ENCODE measurements around the gene DLGAP1.

The DLGAP1 gene

GRCh38 chr18:3874125-3874524 lies 581.0 kb downstream of the DLGAP1 start:
- TF ChIP-seq EZH2phosphoT487 (conservative IDR thresholded peaks at IDR 0.05; ENCODE audit: low read length) (no peak), CTCF (IDR thresholded peaks at IDR 0.05; ENCODE audit: insufficient read depth, low read length, poor library complexity, severe bottlenecking) (no peak)
- no peaks in the 10 kb centered on the region for H3K36me3 ChIP-seq (ENCODE audit: low read length)
- no peak overlapping the region for H2AFZ ChIP-seq (ENCODE audit: low read depth, low read length, severe bottlenecking)
- H3F3A ChIP-seq (ENCODE audit: insufficient read depth) = no peaks in the 10 kb centered on the region
- no peaks in the 10 kb centered on the region for H3K9me3 ChIP-seq (ENCODE audit: insufficient read depth, low read length)
- no peaks in the 10 kb centered on the region for H3K79me2 ChIP-seq (ENCODE audit: insufficient read depth, low read length)
- no peaks in the 10 kb centered on the region for H3K27me3 ChIP-seq (ENCODE audit: low read length)
- H3K4me2 ChIP-seq (ENCODE audit: low read depth, low read length, poor library complexity, severe bottlenecking) = no peak overlapping the region
- H3K9me2 ChIP-seq (replicated peaks; ENCODE audit: insufficient read depth, low read length) = no peaks in the 10 kb centered on the region
- H3K9ac ChIP-seq (ENCODE audit: low read length) = no peak overlapping the region
- H4K20me1 ChIP-seq (ENCODE audit: low read depth, low read length) = no peaks in the 10 kb centered on the region
- H3K4me3 ChIP-seq (ENCODE audit: insufficient read depth, low read length, poor library complexity, severe bottlenecking) = no peak overlapping the region
- H3K27ac ChIP-seq (ENCODE audit: low read depth, low read length) = no peak overlapping the region

GRCh38 chr18:3873698-3874097 lies 581.4 kb downstream of the DLGAP1 start:
- no peaks in the 10 kb centered on the region for H3K79me2 ChIP-seq (ENCODE audit: insufficient read depth, low read length)
- no peak overlapping the region for H3K9ac ChIP-seq (ENCODE audit: low read length)
- H3K27me3 ChIP-seq (ENCODE audit: low read length) = no peaks in the 10 kb centered on the region
- no peaks in the 10 kb centered on the region for H3F3A ChIP-seq (ENCODE audit: insufficient read depth)
- no peaks in the 10 kb centered on the region for H3K36me3 ChIP-seq (ENCODE audit: low read length)
- H2AFZ ChIP-seq (ENCODE audit: low read depth, low read length, severe bottlenecking) = no peak overlapping the region
- H3K27ac ChIP-seq (ENCODE audit: low read depth, low read length) = no peak overlapping the region
- no peak for TF ChIP-seq CTCF (IDR thresholded peaks at IDR 0.05; ENCODE audit: insufficient read depth, low read length, poor library complexity, severe bottlenecking)
- TF ChIP-seq EZH2phosphoT487 (conservative IDR thresholded peaks at IDR 0.05; ENCODE audit: low read length) = no peak
- no peak overlapping the region for H3K4me2 ChIP-seq (ENCODE audit: low read depth, low read length, poor library complexity, severe bottlenecking)
- no peaks in the 10 kb centered on the region for H4K20me1 ChIP-seq (ENCODE audit: low read depth, low read length)
- no peaks in the 10 kb centered on the region for H3K9me2 ChIP-seq (replicated peaks; ENCODE audit: insufficient read depth, low read length)
- no peak overlapping the region for H3K4me3 ChIP-seq (ENCODE audit: insufficient read depth, low read length, poor library complexity, severe bottlenecking)
- no peaks in the 10 kb centered on the region for H3K9me3 ChIP-seq (ENCODE audit: insufficient read depth, low read length)

- H3K27ac ChIP-seq (ENCODE audit: low read depth, low read length) = no peak overlapping the region
- no peaks in the 10 kb centered on the region for H3K79me2 ChIP-seq (ENCODE audit: insufficient read depth, low read length)
- no peaks in the 10 kb centered on the region for H3F3A ChIP-seq (ENCODE audit: insufficient read depth)
- H3K9ac ChIP-seq (ENCODE audit: low read length) = no peak overlapping the region
- H3K4me2 ChIP-seq (ENCODE audit: low read depth, low read length, poor library complexity, severe bottlenecking) = no peak overlapping the region
- no peak overlapping the region for H3K4me3 ChIP-seq (ENCODE audit: insufficient read depth, low read length, poor library complexity, severe bottlenecking)
- H3K27me3 ChIP-seq (ENCODE audit: low read length) = no peaks in the 10 kb centered on the region
- H2AFZ ChIP-seq (ENCODE audit: low read depth, low read length, severe bottlenecking) = no peak overlapping the region
- no peaks in the 10 kb centered on the region for H4K20me1 ChIP-seq (ENCODE audit: low read depth, low read length)
- no peaks in the 10 kb centered on the region for H3K36me3 ChIP-seq (ENCODE audit: low read length)
- no peaks in the 10 kb centered on the region for H3K9me2 ChIP-seq (replicated peaks; ENCODE audit: insufficient read depth, low read length)
- TF ChIP-seq CTCF (IDR thresholded peaks at IDR 0.05; ENCODE audit: insufficient read depth, low read length, poor library complexity, severe bottlenecking) (no peak), EZH2phosphoT487 (conservative IDR thresholded peaks at IDR 0.05; ENCODE audit: low read length) (no peak)
- no peaks in the 10 kb centered on the region for H3K9me3 ChIP-seq (ENCODE audit: insufficient read depth, low read length)
Measured at GRCh38 chr18:3873211-3873610, 581.9 kb downstream of the DLGAP1 start.
